GM19240 (cell line): ENCODE results near the gene ALOX5.
"Not testable (repeated sequence)": the region's sequence is repeated elsewhere in the genome, so short reads cannot be mapped to it uniquely, and the experiment has no call there.

Experiments
- DNase-seq: peaks from one replicate; pipeline ENCODE4 v3.0.0; 2011; ENCODE audit warnings: low spot score; ENCODE audit not compliant: insufficient read length

ALOX5 gene

GRCh38 chr10:45464958-45465567 lies 91.0 kb downstream of the ALOX5 start:
- DNase-seq: peak; percentile 52

GRCh38 chr10:45466784-45467183 lies 92.8 kb downstream of the ALOX5 start:
- DNase-seq: no peak

DNA sequence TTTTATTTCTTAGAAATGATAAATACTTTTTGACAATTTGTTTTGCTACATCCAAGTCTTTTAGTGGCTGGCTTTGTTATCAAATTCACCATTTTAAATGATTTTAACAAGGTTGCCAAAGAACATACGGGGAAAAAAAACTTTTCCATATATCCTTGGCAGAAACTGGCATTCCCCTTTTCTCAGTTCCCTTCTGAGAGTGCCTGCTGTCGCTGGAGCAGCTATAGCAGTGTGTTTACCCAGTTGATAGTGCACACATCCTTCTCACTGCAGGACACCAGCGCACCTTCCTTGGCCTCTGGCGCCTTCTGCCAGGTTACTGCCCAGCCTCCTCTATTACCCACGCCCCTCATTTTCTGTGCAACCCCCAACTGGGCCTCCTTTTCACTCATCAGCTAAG lies 94.1 kb downstream of the ALOX5 start:
- no peak for DNase-seq

DNA sequence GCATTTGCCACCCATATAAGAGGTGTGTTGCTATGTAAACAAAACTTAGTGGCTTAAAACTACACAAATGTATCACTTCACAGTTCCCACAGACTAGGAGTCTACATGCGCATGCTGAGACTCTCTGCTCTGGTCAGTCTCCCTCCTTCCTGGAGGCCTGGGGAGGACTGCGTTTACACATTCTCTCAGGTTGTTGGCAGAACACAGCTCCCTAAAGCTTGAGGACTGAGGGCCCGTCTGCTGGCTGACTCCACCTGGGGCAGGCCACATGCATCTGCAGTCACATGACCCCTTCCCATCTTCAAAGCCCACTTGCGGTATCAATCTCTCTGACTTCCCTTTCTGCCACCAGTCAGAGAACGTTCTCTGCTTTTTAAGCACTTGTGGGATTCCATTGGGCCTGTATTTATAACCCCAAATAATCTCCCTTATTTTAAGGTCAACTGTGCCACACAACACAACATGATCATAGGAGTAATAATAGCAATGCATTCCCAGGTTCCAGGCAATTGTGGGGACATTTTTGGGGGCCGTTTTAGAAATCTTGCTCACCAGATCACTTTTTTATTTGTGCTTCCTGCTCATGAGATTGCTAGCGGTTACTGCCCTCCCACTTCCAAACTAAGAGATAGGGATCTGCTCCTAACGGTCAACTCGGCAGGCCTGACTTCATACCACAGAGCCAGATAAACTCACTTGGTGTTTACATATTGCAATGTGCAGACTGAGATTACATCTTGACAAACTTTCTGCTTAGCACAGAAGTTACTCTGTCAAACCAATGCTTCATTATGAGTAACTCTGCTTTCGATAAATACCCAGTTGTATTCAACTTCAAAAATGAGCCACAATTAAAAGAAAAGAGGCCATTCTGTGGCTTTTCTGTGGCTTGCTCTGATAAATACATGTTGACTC lies 96.3 kb downstream of the ALOX5 start:
- no peak for DNase-seq

DNA sequence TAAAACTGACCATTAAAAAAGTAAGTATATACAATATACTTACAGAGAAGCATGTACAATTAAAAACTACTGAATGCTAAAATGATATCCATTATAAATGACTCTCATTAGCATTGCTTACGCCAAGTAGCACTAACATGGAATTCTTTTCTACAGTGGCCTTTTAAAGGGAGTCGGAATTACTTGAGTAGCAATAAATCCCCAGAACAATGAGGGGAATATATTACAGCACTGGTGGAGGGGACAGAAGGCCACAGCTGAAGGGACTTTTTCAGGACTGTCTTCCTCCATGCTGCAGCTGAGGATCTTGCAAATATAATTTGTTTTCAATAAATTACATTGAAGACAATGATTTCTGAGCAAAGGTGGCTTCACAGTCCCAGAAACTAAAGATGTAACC lies 97.0 kb downstream of the ALOX5 start:
- DNase-seq: no peak

DNA sequence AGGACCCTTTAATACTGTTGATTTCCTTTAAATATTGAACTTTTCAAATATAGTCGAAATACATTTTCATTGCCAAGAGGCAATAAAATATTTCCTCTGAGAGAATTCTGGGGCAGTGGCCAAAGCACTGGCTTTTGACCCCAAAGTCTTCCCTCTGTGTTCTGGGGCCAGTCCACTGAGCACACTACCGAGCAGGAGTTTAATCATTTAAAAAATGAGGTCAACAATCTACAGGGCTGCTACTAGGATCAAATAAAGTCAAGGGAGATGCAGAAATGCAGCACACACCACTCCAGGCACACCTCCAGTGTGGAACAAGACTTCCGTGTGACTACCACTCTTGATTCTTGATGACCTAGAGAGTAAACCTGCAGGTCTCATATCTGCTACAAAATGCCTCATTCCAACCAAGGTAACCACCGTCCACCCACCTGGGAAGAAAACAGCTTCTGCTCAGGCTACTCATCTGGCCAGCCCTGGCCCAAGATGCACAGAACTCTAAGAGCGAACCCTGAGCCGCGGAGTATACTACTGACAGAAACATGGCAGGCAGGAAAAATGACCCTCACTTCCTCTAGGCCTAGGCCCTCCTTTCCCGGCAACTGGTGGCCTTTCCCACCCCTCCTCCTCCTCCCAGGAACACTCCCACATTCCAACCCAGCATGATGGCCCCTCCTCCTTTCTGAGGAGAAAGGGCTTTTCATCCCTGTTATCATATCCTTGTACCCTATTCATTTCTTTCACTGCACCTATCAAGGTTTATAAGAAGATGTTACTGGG lies 97.7 kb downstream of the ALOX5 start:
- DNase-seq: no peak

DNA sequence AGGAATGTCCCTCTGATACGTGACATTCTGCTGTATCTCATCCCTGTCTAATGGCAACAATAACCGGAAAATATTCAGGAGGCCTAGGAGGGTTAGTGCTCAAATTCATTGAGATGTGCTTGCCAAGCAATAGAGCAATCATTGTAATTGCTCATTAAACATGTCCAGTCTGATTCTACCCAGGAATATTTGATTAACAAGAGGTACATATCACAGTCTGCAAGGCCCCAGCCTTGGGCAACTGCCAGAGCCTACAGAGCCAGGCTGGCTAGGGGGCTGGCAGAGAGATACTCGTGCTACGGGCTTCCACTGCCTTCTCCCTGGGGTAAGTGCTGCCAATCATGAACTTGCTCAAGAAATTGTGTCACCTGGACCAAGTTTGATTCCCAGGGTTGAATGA lies 99.1 kb downstream of the ALOX5 start:
- DNase-seq: no peak

- DNase-seq: no peak
Observed at GRCh38 chr10:45476559-45476958, 102.5 kb downstream of the ALOX5 start.

GRCh38 chr10:45480294-45480693 lies 106.3 kb downstream of the ALOX5 start:
- DNase-seq: no peak

GRCh38 chr10:45481100-45481499 lies 107.1 kb downstream of the ALOX5 start:
- not testable (repeated sequence) for DNase-seq

- no peak for DNase-seq
Observed at GRCh38 chr10:45483002-45483401, 109.0 kb downstream of the ALOX5 start.

DNA sequence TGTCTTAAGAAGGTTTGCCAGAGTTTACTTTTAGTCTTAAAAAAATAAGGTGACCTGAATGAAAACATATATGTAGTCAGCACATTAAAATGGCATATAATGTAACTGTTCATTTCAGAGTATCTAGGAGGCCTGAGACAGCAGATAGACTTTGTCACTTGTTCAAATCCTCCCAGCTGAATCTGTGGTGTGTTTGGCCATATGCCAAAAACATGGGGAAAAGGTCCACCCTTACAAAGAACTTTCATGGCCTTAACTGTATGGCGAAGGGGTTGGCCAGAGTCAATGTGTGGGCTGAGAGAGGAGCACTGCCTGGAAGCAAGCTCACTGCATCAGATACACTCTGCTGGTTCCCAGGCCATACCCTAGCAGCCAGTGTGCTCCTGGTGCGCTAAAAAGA lies 113.7 kb downstream of the ALOX5 start:
- DNase-seq: no peak

DNA sequence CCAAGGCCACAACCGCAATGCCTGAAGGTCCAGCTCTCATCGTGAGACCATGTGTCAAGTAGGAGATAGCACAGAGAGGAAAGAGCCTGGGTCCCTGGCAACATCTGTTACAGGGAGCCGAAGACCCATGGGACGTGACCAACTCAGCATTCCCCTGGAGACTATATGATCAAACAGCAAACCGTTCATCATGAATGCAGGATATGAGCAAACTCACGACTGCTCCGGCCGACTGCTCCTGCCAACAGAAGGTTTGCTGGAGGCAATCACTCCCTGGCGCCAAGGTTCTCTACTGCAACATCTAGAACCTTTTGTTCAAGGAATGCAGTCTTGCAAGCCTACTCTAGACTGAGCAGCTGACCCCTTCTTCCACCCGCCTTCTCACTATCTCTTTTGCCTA lies 114.3 kb downstream of the ALOX5 start:
- DNase-seq: no peak

DNA sequence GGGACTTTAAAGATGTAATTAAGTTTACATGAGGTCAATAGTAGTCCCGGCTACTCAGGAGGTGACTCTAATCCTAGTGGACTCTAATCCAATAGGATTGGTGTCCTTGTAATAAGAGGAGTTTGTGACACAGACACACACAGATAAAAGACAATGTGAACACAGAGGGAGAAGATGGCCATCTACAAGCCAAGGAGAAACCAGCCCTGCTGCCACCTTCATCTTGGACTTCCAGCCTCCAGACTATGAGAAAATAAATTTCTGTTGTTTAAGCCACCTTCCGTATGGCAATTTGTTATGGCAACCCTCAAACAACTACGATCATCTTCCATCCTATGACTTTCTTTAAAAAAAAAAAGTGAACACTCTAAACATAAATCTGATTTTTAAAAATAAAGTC lies 116.3 kb downstream of the ALOX5 start:
- no peak for DNase-seq

DNA sequence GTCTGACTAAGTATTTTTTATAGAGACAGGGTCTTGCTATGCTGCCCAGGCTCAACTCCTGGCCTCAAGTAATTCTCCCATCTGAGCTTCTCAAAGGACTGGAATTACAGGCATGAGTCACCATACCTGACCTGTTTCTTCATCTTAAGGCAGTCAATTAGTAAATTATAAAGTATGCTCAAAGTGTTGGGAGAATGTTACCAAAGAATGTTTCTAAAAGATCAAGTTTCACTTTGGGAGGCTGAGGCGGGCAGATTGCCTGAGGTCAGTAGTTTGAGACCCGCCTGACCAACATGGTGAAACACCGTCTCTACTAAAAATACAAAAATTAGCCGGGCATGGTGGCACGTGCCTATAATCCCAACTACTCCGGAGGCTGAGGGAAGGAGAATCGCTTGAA lies 117.0 kb downstream of the ALOX5 start:
- no peak for DNase-seq
